K562 (cell line): ENCODE data around the gene WDR70. TPM values are rescaled to one million over a fixed set of nuclear protein-coding genes. Genes with fewer than 3 reads are reported as not detected.

Experiments used
- RCOR1 ChIP-seq, 2 experiments: IDR thresholded peaks; 2 replicates each; pipeline ENCODE4 v1.6.1; 2012; ENCODE audit warnings: low read depth in 2 of 2, low read length in 2 of 2, borderline replicate concordance in 1 of 2, improper control_type of control experiment in 1 of 2
- RERE ChIP-seq: sonication (generic); formaldehyde crosslinking; IDR thresholded peaks from 2 replicates; pipeline ENCODE4 v1.8.0; 2023; ENCODE audit warnings: missing genetic modification reagents, mild to moderate bottlenecking, borderline replicate concordance
- THRA ChIP-seq: fragments of 450-650 bp; IDR thresholded peaks from 2 replicates; pipeline ENCODE4 v1.6.1; 2017; ENCODE audit warnings: mild to moderate bottlenecking, moderate library complexity
- ZBTB17 ChIP-seq: fragments of 450-650 bp; formaldehyde crosslinking; IDR thresholded peaks from 2 replicates; pipeline ENCODE4 v1.4.0; 2020; ENCODE audit warnings: mild to moderate bottlenecking
- polyA plus RNA-seq, 8 experiments: library from polyadenylated mRNA; depleted of rRNA in 4 of 8; stranded (reverse) in 5 of 8; unstranded in 3 of 8; fragments of >200 nt; fragmentation: Nextera tagmentation in 2 of 8; fragmentation: Illumina TruSeq in 1 of 8; extraction: Ambion mirVana in 2 of 8; extraction: Trizol in 1 of 8; gene quantifications; 2 replicates each; pipeline versions ENCODE4 v1.2.1 to v1.2.3, GENCODE V29; 2011 to 2014; ENCODE audit warnings: inconsistent platforms in 1 of 8, missing spikeins in 1 of 8
- total RNA-seq, 7 experiments: library from RNA; depleted of rRNA in 6 of 7; stranded (reverse); fragments of >200 nt in 6 of 7; fragmentation: Illumina TruSeq in 2 of 7; extraction: Trizol in 2 of 7; gene quantifications; 2 replicates each; pipeline versions ENCODE4 v1.2.1 to v1.2.3, GENCODE V29; 2011 to 2021; ENCODE audit warnings: low replicate concordance in 1 of 7

The WDR70 gene
- total and polyA plus RNA-seq, 9 of the 15 experiments (the other 6 are each of a cell fraction or from before 2014, with no cell fraction given): 16.8 to 46.6 (median 38.8) TPM

DNA sequence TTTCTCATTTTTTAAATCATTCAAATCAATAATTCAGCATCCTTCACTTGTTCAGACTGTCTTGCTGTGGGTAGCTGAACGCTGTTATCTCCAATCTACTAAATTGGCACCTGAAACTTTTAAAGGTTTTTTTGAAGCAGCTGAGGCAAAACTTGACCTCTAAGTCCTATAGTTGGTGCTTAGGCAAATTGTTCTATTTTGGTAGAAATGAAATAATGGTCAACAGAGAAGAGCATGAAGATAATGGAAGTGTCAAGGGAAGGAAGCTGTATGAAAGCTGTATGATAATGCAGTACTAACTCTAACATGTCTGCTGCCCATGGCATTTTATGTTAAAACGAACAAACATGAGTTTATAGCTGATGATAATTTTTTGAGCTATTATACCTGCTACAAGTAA is 322.8 kb downstream of the WDR70 start (continued):
- TF ChIP-seq THRA: no peak
- TF ChIP-seq ZBTB17 (CRISPR knock-in tag): no peak
- no peak for TF ChIP-seq RERE (CRISPR knock-in tag)
- TF ChIP-seq RCOR1 (IDR thresholded peaks at IDR 0.05; ENCODE audit: borderline replicate concordance in 1 of 2, low read depth in 2 of 2, low read length in 2 of 2): no peak
